Measurements from ENCODE around the gene C9orf78. TPM values are rescaled to one million over a fixed set of nuclear protein-coding genes. Genes with fewer than 3 reads are reported as not detected.

The C9orf78 gene
- total and polyA plus RNA-seq, 2 of the 8 experiments (the other 6 are each of a cell fraction or from before 2014, with no cell fraction given) = 17.4 to 40.6 TPM

DNA sequence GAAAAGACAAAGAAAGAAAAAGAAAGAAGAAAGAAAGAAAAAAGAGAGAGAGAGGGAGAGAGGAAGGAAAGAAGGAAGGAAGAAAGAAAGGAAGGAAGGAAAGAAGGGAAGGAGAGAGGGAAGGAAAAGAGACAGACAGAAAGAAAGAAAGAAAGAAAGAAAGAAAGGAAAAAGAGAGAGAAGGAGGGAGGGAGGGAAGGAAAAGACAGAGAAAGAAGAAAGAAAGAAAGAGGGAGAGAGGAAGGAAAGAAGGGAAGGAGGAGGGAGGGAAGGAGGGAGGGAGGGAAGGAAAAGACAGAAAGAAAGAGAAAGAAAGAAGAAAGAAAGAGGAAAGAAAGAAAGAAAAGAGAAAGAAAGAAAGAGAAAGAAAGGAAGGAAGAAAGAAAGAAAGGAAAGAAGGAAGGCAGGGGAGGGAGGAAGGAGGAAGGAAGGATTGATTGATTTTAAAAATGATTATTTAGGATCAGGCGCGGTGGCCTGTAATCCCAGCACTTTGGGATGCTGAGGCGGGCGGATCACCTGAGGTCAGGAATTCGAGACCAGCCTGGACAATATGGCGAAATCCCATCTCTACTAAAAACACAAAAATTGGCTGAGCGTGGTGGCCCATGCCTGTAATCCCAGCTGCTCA lies 55.4 kb downstream of the C9orf78 start:
- H2BK15ac ChIP-seq (ENCODE audit: low read length) = no peak overlapping the region
- H3K4me1 ChIP-seq (replicated peaks in 1 of 4; ENCODE audit: control insufficient read depth in 3 of 4, insufficient read depth in 4 of 4, low read length in 3 of 4) = peaks cover 0 to 3% (median 0%) of the 10 kb centered on the region in 4 experiments; a peak in 3 of 7 replicates
- H3K4me2 ChIP-seq (ENCODE audit: insufficient read depth in 1 of 2, low read depth in 2 of 2, low read length in 2 of 2) = no peak overlapping the region
- no peak overlapping the region for H4K91ac ChIP-seq (replicated peaks; ENCODE audit: insufficient read length, low read length)
- POLR2A ChIA-PET (ENCODE audit: partially characterized antibody) = no interaction called here
- H4K8ac ChIP-seq (ENCODE audit: extremely low read depth, insufficient read depth, low read length) = no peak overlapping the region
- H2AFZ ChIP-seq (ENCODE audit: low read length) = no peak overlapping the region
- H3K79me2 ChIP-seq (ENCODE audit: control insufficient read depth in 1 of 2, insufficient read depth in 2 of 2, low read length in 2 of 2) = no peaks in the 10 kb centered on the region
- H2BK5ac ChIP-seq (ENCODE audit: low read depth, low read length) = no peak overlapping the region
- DNase-seq (ENCODE audit: low read depth in 1 of 2, low spot score in 2 of 2) = no peak
- H2BK120ac ChIP-seq (replicated peaks; ENCODE audit: low read depth, low read length) = no peak overlapping the region
- no peaks in the 10 kb centered on the region for H3K9me3 ChIP-seq (ENCODE audit: insufficient read depth in 2 of 2, low read depth in 1 of 2, low read length in 1 of 2)
- no peaks in the 10 kb centered on the region for H3K23me2 ChIP-seq (ENCODE audit: low read depth, low read length)
- no peak overlapping the region for H3K4me3 ChIP-seq (ENCODE audit: extremely low read depth in 1 of 4, insufficient read depth in 2 of 4, low read depth in 3 of 4, low read length in 4 of 4)
- no peaks in the 10 kb centered on the region for H3K36me3 ChIP-seq (ENCODE audit: control insufficient read depth in 2 of 4, insufficient read depth in 4 of 4, low read length in 3 of 4)
- H3K23ac ChIP-seq (ENCODE audit: insufficient read length) = no peak overlapping the region
- no peak overlapping the region for H3K56ac ChIP-seq (replicated peaks; ENCODE audit: insufficient read length, low read depth, low read length)
- CTCF ChIA-PET (ENCODE audit: partially characterized antibody) = interaction anchor here (0.7 to 12.8 kb wide), 5 partner anchors 10 to 648 kb away, joined by 3 to 250 read pairs (median 3); no protein-coding TSS in a partner anchor
- no peak overlapping the region for H2BK20ac ChIP-seq (ENCODE audit: low read length)
- no peak overlapping the region for H3K9ac ChIP-seq (replicated peaks in 1 of 4; ENCODE audit: extremely low read depth in 1 of 4, low read depth in 3 of 4, low read length in 3 of 4)
- H2BK12ac ChIP-seq (ENCODE audit: low read depth, low read length) = no peak overlapping the region
- no peak overlapping the region for H3K18ac ChIP-seq (ENCODE audit: extremely low read depth, low read length)
- no peak overlapping the region for H3K27ac ChIP-seq (ENCODE audit: low read depth, low read length)
- H3K14ac ChIP-seq (ENCODE audit: insufficient read length) = no peak overlapping the region
- H4K20me1 ChIP-seq (replicated peaks in 1 of 2; ENCODE audit: control insufficient read depth in 1 of 2, insufficient read depth in 2 of 2, low read length in 2 of 2) = no peaks in the 10 kb centered on the region
- H3K4ac ChIP-seq (replicated peaks; ENCODE audit: insufficient read length, low read depth, low read length) = no peak overlapping the region
- no peak overlapping the region for H2AK5ac ChIP-seq (ENCODE audit: low read depth, low read length)
- 95% methylated on average over 7 of the region's 7 CpGs; no CpG with 5 or more reads in 1 of the 2 experiments for WGBS, 2 experiments (ENCODE audit: extremely low coverage in 1 of 2, insufficient coverage in 1 of 2, insufficient read length in 1 of 2, insufficient replicate concordance in 2 of 2, low coverage in 1 of 2, low lambda C conversion rate in 2 of 2, missing lambda C conversion rate in 1 of 2)
- H3K27me3 ChIP-seq (replicated peaks in 1 of 4; ENCODE audit: control insufficient read depth in 3 of 4, extremely low read depth in 1 of 4, insufficient read depth in 3 of 4, low read length in 3 of 4) = no peaks in the 10 kb centered on the region
- H4K5ac ChIP-seq (ENCODE audit: insufficient read length, low read depth, low read length) = no peak overlapping the region
- H3K79me1 ChIP-seq (ENCODE audit: low read depth, low read length) = no peaks in the 10 kb centered on the region
- no peak for FAIRE-seq
- TF ChIP-seq SP1 (IDR thresholded peaks at IDR 0.05; ENCODE audit: low read depth, low read length) (no peak), KDM4A (IDR thresholded peaks at IDR 0.05; ENCODE audit: low read depth, low read length, severe bottlenecking) (no peak)
